GM13977 (cell line): Measurements from ENCODE around the gene SYT2.
"Not testable (repeated sequence)": the region's sequence is repeated elsewhere in the genome, so short reads cannot be mapped to it uniquely, and the experiment has no call there.

Experiments used
- DNase-seq: peaks from one replicate; pipeline ENCODE4 v3.0.0; 2012; ENCODE audit warnings: low spot score
- CTCF ChIP-seq: IDR thresholded peaks from 2 replicates; pipeline ENCODE4 v1.5.1; 2012; ENCODE audit warnings: mild to moderate bottlenecking, control low read depth; ENCODE audit not compliant: insufficient read depth; ENCODE audit errors: extremely low read depth, missing control alignments
- in situ Hi-C: fragments of 300-500 bp; cut with MboI; formaldehyde crosslinking; loops from one replicate; pipeline ENCODE4 v1.12.0; 2022; ENCODE audit warnings: low sequenced_read_pairs, low pct_unique_long_range_greater_than_20kb, mixed read lengths, inconsistent platforms; ENCODE audit not compliant: unreplicated experiment

Gene SYT2

GRCh38 chr1:202561240-202561639, 149.0 kb downstream of the SYT2 start:
- DNase-seq: no peak
- in situ Hi-C loops: no loop called here
- no peak for TF ChIP-seq CTCF

- DNase-seq, in situ Hi-C loops: not testable (repeated sequence)
Measured at GRCh38 chr1:202557662-202558061, 152.6 kb downstream of the SYT2 start.

GRCh38 chr1:202556037-202556436, 154.2 kb downstream of the SYT2 start:
- DNase-seq, in situ Hi-C loops: not testable (repeated sequence)

- DNase-seq, in situ Hi-C loops: not testable (repeated sequence)
Measured at GRCh38 chr1:202554619-202555018, 155.6 kb downstream of the SYT2 start.

GRCh38 chr1:202553560-202554038, 156.7 kb downstream of the SYT2 start:
- in situ Hi-C loops: no loop called here
- DNase-seq: no peak
- no peak for TF ChIP-seq CTCF

- in situ Hi-C loops, DNase-seq: not testable (repeated sequence)
Measured at GRCh38 chr1:202553078-202553477, 157.2 kb downstream of the SYT2 start.

- DNase-seq, in situ Hi-C loops: not testable (repeated sequence)
Measured at GRCh38 chr1:202552615-202553014, 157.6 kb downstream of the SYT2 start.

- in situ Hi-C loops: no loop called here
- DNase-seq: no peak
Measured at GRCh38 chr1:202551683-202552082, 158.6 kb downstream of the SYT2 start.

GRCh38 chr1:202550088-202550487, 160.2 kb downstream of the SYT2 start:
- DNase-seq, in situ Hi-C loops: not testable (repeated sequence)

More at GRCh38 chr1:202551683-202552082, 158.6 kb downstream of the SYT2 start:
- TF ChIP-seq CTCF: no peak

GRCh38 chr1:202547215-202547614, 163.0 kb downstream of the SYT2 start:
- in situ Hi-C loops: no loop called here
- no peak for DNase-seq
- TF ChIP-seq CTCF: no peak

- DNase-seq, in situ Hi-C loops: not testable (repeated sequence)
Measured at GRCh38 chr1:202546796-202547195, 163.5 kb downstream of the SYT2 start.

- DNase-seq, in situ Hi-C loops: not testable (repeated sequence)
Measured at GRCh38 chr1:202546377-202546776, 163.9 kb downstream of the SYT2 start.

- DNase-seq, in situ Hi-C loops: not testable (repeated sequence)
Measured at GRCh38 chr1:202545647-202546303, 164.5 kb downstream of the SYT2 start.
